Smooth muscle cell (in vitro differentiated cells): ENCODE data around the gene ZNF805. TPM values are rescaled to one million over a fixed set of nuclear protein-coding genes. Genes with fewer than 3 reads are reported as not detected.

ENCODE experiments used
- DNase-seq: peaks from one replicate; lab custom pipeline; 2025; ENCODE audit not compliant: unreplicated experiment; lab: John Stamatoyannopoulos, UW
- H2AFZ ChIP-seq: fragments of 200-600 bp; sonication (generic); 2 replicates; pipeline ENCODE4 v1.6.0; 2016; ENCODE audit warnings: antibody characterized with exemption, low read depth, mild to moderate bottlenecking
- H3F3A ChIP-seq: fragments of 200-600 bp; sonication (generic); 2 replicates; pipeline ENCODE4 v1.6.0; 2017; ENCODE audit warnings: antibody characterized with exemption, low read depth
- H3K27ac ChIP-seq: fragments of 200-600 bp; sonication (generic); 2 replicates; pipeline ENCODE4 v1.5.1; 2016; ENCODE audit warnings: low read depth, mild to moderate bottlenecking
- H3K27me3 ChIP-seq: fragments of 200-600 bp; sonication (generic); 2 replicates; pipeline ENCODE4 v1.6.1; 2016; ENCODE audit warnings: low read depth, mild to moderate bottlenecking
- H3K36me3 ChIP-seq: fragments of 200-600 bp; sonication (generic); 2 replicates; pipeline ENCODE4 v1.5.1; 2016; ENCODE audit warnings: low read depth
- H3K4me1 ChIP-seq: fragments of 200-600 bp; sonication (generic); 2 replicates; pipeline ENCODE4 v1.5.1; 2016; ENCODE audit warnings: low read depth
- H3K4me2 ChIP-seq: fragments of 200-600 bp; sonication (generic); 2 replicates; pipeline ENCODE4 v1.6.0; 2016; ENCODE audit warnings: mild to moderate bottlenecking
- H3K4me3 ChIP-seq: fragments of 200-600 bp; sonication (generic); 2 replicates; pipeline ENCODE4 v1.5.1; 2016; ENCODE audit warnings: mild to moderate bottlenecking
- H3K79me2 ChIP-seq: fragments of 200-600 bp; sonication (generic); 2 replicates; pipeline ENCODE4 v1.6.0; 2016; ENCODE audit warnings: low read depth, mild to moderate bottlenecking
- H3K9ac ChIP-seq: fragments of 200-600 bp; sonication (generic); 2 replicates; pipeline ENCODE4 v1.6.0; 2016; ENCODE audit warnings: low read depth
- H3K9me3 ChIP-seq: fragments of 200-600 bp; sonication (generic); replicated peaks from 2 replicates; pipeline ENCODE4 v1.5.1; 2016; ENCODE audit warnings: low read depth
- H4K20me1 ChIP-seq: fragments of 200-600 bp; sonication (generic); 2 replicates; pipeline ENCODE4 v1.6.0; 2016; ENCODE audit warnings: low read depth
- CTCF ChIP-seq: fragments of 200-600 bp; sonication (generic); IDR thresholded peaks from 2 replicates; pipeline ENCODE4 v1.5.1; 2017; ENCODE audit warnings: borderline replicate concordance, mild to moderate bottlenecking, antibody characterized with exemption; ENCODE audit not compliant: insufficient read depth, poor library complexity, severe bottlenecking
- WGBS: methylation state at CpG from one replicate; pipeline ENCODE4 v1.1.7; 2016; ENCODE audit warnings: low lambda C conversion rate; 5-methylcytosine and 5-hydroxymethylcytosine counted together
- polyA plus RNA-seq: library from polyadenylated mRNA; unstranded; fragments of >200 nt; fragmentation: Nextera tagmentation; extraction: Ambion mirVana; gene quantifications from 2 replicates; pipeline ENCODE4 v1.2.1, GENCODE V29; 2016
- total RNA-seq: library from RNA; depleted of rRNA; stranded (reverse); fragments of >200 nt; gene quantifications from 2 replicates; pipeline ENCODE4 v1.2.3, GENCODE V29; 2014

ZNF805 gene
- total RNA-seq (28.9 and 33.4 TPM in 2 replicates), polyA plus RNA-seq (3.4 and 5.6 TPM in 2 replicates)

DNA sequence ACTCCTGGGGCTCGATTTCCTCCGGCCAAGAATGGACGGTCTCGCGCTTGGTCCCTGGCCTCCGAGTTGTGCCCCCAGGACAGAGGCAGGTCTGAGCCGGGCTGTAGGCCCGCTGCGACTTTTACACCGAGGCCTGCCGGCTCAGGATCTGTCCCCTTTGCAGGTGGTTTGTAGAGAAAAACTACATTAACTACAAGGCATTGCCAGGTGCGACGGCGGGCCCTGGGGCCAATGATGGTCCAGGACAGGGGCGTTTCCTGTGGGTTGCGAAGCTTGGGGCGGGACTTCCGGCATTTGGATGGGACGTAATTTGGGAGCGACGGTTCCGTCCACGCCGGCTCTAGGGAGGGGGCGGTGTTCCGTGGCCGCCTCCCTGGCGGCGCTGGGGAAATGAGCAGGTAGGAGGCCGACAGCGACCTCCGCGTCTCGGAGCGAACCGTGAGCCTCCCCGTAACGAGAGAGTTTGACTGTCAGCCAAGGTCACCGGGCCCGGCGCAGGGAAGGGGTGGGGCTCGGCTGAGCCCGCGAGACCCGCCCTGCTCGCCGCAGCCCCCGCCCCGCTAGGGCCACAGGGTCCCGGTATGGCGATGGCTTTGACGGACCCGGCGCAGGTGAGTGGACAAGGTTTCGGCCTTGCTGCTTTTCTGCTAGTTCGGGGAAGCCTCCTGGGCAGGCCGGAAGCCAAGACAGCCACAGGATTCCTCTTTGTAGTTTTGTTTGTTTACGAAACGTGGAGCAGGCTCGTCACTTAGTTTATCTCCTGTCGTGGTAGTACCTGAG, at the start of gene ZNF805:
TSS of gene ZNF805 (plus strand) at position 322 of the 780 bp plus-strand sequence. CDS start at position 582, 260 bp downstream.
- peaks cover 9% of the 10 kb centered on the region for H3K4me1 ChIP-seq
- H3K9ac ChIP-seq, result peak within 1 kb of the TSS; percentile 94
- no peaks in the 10 kb centered on the region for H3K36me3 ChIP-seq
- H3K4me2 ChIP-seq, result peak within 1 kb of the TSS; percentile 98
- H4K20me1 ChIP-seq, result peaks cover 3% of the 10 kb centered on the region
- under 1% methylated on average over 60 of the region's 61 CpGs for WGBS
- peaks cover 40% of the 10 kb centered on the region for H3K79me2 ChIP-seq
- TF ChIP-seq CTCF, result no peak
- peak within 1 kb of the TSS; percentile 88 for H3K27ac ChIP-seq
- H2AFZ ChIP-seq, result peak within 1 kb of the TSS; percentile 97
- peak within 1 kb of the TSS; percentile 93 for H3K4me3 ChIP-seq
- H3K9me3 ChIP-seq, result no peaks in the 10 kb centered on the region
- no peaks in the 10 kb centered on the region for H3K27me3 ChIP-seq
- no peaks in the 10 kb centered on the region for H3F3A ChIP-seq
- peak; percentile 63 for DNase-seq

DNA sequence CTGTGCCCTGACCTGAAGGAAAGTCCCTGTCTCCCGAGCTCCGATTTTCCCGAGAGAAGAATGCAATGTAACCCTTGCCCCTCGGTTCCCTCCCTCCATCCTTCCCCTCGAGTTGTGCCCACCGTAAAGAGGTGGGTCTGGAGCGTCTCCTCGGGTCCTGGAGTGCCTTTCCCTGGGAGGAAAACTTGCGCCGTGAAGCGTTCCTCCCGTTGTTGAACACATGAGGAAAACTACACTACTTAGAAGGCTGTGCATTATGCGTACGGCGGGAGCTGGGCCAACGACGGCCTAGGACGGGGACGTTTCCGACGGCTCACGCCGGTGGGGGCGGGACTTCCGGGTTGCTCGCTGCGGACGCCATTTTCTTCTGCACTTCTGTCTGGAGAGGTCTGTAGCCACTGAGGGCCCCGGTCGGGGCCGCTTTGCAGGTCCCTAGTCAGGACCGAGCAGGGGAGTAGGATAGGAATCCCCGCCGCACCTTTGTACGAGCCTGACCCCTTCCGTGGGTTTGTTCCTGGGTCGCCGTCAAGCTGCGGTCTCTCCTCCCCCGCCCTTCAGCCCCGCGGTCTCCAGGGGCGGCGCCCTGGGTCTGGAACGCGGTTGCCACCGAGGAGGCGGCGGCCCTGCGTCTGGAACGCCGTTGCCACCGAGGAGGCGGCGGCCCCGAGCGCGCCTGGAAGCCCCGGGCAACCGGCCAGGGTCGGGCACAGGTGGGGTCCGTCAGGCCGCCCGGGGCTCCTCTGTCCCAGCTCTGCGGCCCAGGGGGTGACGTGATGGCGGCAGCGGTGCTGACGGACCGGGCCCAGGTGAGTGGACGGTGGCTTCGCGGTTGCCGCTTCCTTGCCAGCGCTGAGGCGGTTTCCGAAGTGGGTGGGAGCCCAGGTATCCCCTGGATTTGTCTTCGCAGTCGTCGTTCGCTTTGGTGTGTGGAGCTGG, 49.0 kb upstream of the ZNF805 start, which contains the start of gene ZNF264:
TSS of gene ZNF264 (plus strand) at position 360 of the 936 bp plus-strand sequence. CDS start at position 774, 414 bp downstream.
- H3K4me2 ChIP-seq, result peak within 1 kb of the TSS; percentile 96
- peaks cover 6% of the 10 kb centered on the region for H3K9me3 ChIP-seq
- peaks cover 22% of the 10 kb centered on the region for H4K20me1 ChIP-seq
- 4% methylated on average over 72 of the region's 81 CpGs for WGBS
- H3K4me1 ChIP-seq, result peaks cover 9% of the 10 kb centered on the region
- DNase-seq, result peak; percentile 35
- H2AFZ ChIP-seq, result peak within 1 kb of the TSS; percentile 90
- H3K27ac ChIP-seq, result peak within 1 kb of the TSS; percentile 87
- peaks cover 37% of the 10 kb centered on the region for H3K79me2 ChIP-seq
- no peaks in the 10 kb centered on the region for H3F3A ChIP-seq
- no peaks in the 10 kb centered on the region for H3K27me3 ChIP-seq
- H3K36me3 ChIP-seq, result peaks cover 13% of the 10 kb centered on the region
- peak within 1 kb of the TSS; percentile 97 for H3K4me3 ChIP-seq
- H3K9ac ChIP-seq, result peak within 1 kb of the TSS; percentile 93
- peak; percentile 2 for TF ChIP-seq CTCF

- Histone ChIP-seq H4K20me1 (peaks cover 22% of the 10 kb centered on the region), H2AFZ (peak overlapping the region; percentile 90), H3K9ac (peak overlapping the region; percentile 93), H3K27me3 (no peaks in the 10 kb centered on the region), H3K79me2 (peaks cover 37% of the 10 kb centered on the region), H3K27ac (peak overlapping the region; percentile 87), H3K36me3 (peaks cover 13% of the 10 kb centered on the region), H3K4me2 (peak overlapping the region; percentile 96), H3F3A (no peaks in the 10 kb centered on the region), H3K4me1 (peaks cover 9% of the 10 kb centered on the region), H3K9me3 (peaks cover 6% of the 10 kb centered on the region), H3K4me3 (peak overlapping the region; percentile 97)
- TF ChIP-seq CTCF, result no peak
- DNase-seq, result no peak
- 14% methylated on average over 9 of the region's 9 CpGs for WGBS
Observed at GRCh38 chr19:57192077-57192420, 48.4 kb upstream of the ZNF805 start.
